ENCODE measurements around the gene TSPAN32.

Gene TSPAN32

DNA sequence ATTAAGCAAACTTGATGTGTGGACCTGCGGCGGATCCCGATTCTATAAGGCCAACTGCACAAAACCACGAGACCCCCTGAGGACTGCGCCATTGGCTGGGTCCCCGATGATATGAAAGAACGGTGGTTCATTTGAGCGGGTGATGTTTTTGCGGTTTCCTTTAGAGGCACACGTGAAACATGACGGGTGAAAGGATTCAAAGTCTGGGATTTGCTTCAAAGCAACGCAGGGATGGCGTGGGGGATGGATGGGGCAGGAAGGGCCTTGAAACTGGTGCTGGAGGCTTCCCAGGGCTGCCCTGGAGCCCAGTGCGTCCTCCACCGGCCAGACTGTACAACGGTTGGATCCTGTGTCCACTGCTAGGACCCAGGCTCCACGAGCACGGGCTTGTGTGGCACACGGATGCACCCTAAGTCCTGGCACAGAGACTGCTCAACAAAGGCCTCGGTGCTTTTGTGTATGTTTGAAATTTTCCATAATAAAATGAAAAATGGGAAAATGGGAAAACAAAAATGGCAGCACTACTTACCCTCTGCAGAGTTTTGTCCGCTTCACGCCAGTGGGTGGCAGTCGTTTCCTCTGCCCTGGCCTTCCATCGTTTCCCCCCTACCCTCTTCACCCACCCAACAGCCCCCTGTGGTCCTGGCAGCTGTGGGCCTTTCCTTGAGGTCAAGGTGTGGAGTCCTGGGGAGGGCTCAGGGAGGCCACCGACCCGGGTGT lies 35.1 kb upstream of the TSPAN32 start:
- DNase-seq: no peak

- no peak for DNase-seq
Observed at GRCh38 chr11:2267306-2267850, 34.4 kb upstream of the TSPAN32 start.

- DNase-seq: no peak
Observed at GRCh38 chr11:2267851-2268728, 33.7 kb upstream of the TSPAN32 start.

DNA sequence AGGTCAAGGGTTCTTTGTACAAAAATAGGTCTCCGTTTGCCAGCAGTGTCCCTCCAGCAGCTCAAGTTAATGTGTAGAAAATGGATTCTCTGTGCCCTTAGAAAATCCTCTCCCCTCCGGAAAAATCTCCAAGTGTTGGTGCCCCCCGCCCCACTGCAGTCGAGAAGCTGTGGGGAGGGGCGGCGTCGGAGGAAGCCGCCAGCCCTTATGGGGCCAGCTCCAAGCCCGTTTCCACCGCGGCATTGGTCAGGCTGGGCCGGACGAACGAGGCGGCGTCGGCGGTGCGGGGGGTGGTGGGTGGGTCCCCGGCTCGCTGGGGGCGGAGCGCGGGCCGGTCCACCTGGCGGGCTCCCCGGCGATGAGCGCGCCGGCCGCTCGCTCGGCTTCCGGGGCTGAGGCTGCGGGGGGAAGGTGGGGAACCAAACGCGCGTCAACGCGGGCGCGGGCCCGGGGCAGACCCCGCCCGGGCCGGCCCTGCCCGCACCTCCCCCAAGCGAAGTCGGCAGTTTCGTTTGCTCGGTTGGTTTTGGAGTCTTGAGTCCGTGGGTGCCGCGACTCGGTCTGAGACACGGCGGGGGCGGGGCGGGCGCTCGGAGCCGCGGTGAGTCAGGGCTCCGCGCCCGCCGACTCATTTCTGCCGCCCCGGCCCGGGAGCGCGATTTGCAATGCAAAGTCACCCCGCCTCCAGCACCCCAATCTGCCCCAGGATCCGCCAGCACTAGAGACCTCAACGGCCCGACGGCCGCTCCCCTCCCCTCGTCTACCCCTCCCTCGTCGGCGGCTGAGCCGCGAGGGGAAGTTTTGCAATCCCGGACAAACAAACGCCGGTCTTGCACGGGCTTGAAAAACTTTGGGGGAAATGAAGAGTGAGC lies 32.8 kb upstream of the TSPAN32 start:
- peak in 2 of 51 donors; percentile 14 to 51 for DNase-seq

DNA sequence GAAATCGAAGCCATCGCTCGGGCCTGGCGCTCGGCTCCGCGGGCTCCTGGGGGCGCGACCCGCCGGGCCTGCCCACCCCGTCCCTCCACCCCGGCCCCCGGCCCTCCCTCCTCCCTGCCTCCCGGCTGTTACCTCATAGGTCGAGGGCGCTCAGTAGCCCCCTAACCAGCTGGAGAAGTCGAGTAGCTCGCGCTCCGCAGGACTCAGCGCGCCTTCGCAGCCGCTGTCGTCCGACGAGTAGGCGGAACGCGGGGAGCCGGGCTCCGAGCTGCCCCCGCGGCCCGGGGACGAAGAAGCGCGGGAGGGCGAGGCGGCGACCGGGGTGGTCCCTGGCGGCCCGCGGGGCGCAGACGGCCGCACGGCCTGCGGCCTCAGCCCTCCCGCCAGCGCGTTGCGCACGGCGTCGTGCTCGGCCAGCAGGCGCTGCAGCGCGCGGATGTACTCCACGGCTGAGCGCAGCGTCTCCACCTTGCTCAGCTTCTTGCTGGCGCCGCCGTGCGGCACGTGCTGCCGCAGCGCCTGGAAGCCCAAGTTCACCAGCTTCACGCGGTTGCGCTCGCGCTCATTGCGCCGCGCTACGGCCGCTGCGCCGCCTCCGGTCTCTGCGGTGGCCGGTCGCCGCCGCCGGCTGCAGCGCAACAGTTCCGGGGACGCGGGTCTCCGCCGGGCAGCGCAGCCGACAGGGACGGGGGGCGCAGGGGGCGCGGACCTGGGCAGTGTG lies 32.1 kb upstream of the TSPAN32 start:
- DNase-seq: peak in 1 of 51 donors; percentile 24

DNA sequence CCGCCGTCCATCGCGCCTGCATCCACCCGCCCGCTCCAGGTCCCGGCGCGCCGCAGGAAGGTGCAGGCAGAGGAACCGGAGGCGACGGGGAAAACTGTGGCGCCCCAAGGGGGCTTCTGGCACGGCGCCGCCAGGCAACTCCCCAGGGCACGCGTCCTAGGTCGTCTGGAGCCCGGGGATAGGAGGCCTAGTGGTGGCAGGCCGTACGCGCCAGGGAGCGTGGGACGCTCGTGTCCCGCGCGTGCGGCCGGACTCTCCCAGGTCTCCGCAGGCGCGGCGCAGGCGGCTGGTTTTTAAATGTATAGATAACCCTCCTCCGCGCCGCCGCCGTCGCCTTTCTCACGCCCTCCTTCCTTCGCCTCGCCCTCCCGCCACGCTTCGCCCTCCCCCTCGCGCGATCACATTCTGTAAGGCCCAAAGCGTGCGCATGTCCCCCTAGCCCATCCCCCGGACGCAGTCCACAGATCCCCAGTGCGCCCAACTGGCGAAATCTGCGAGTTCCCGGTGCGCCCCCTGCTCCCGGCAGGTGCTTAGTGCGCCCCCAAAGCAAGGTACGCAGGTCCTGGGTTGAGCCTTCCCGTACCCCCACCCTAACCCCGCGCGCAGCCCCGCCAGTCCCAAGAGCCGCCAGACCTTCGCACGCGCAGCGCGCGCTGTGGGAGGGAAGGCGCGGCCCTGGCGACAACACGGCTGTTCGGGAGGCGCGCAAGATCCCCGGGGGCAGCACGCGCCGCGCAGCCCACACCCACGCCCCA lies 31.3 kb upstream of the TSPAN32 start, which contains the start of gene ASCL2:
TSS of gene ASCL2 (minus strand) at position 267 of the 755 bp plus-strand sequence. CDS start at position 11, 256 bp downstream.
- no peak for DNase-seq

- peak in 1 of 51 donors; percentile 18 for DNase-seq
Observed at GRCh38 chr11:2271077-2271326, 30.8 kb upstream of the TSPAN32 start.

- DNase-seq: no peak
Observed at GRCh38 chr11:2271327-2272227, 30.2 kb upstream of the TSPAN32 start.

- DNase-seq: no peak
Observed at GRCh38 chr11:2272228-2272945, 29.4 kb upstream of the TSPAN32 start.

- no peak for DNase-seq
Observed at GRCh38 chr11:2272946-2273280, 28.9 kb upstream of the TSPAN32 start.

DNA sequence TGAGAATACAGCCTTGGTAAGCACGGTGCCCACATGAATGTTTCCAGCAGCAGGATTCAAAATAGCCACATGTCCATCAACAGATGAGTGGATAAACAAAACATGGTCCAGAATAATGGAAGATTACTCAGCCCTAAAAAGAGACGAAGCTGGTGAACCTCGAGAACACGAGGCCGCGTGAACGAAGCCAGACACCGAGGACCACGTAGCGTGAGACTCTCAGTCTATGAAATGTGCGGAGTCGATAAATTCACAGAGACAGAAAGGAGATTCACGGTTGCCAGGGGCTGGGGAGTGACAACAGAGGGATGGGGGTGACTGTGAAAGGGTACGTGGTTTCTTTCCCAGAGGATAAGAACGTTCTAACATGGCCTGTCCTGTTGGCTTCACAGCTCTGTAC lies 28.5 kb upstream of the TSPAN32 start:
- no peak for DNase-seq

DNA sequence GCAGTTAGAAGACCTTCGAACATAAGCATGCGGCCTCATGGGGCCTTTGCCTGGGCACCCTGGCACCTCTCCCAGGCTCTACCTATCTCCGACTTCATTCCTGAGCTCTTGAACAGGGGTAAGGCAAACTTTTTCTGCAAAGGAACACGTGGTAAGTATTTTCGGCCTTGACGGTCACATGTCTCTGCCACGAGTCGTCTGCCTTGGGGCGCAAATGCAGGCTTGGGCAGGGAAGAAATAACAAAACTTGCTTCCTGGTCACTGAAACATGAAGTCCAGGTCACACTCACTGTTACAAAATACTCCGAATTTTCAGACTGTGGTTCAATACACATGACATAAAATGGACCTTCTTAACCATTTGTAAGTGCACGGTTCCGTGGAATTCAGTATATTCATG lies 28.0 kb upstream of the TSPAN32 start:
- DNase-seq: no peak

- DNase-seq: no peak
Observed at GRCh38 chr11:2275334-2276279, 26.2 kb upstream of the TSPAN32 start.

GRCh38 chr11:2276280-2277007 lies 25.4 kb upstream of the TSPAN32 start:
- no peak for DNase-seq

DNA sequence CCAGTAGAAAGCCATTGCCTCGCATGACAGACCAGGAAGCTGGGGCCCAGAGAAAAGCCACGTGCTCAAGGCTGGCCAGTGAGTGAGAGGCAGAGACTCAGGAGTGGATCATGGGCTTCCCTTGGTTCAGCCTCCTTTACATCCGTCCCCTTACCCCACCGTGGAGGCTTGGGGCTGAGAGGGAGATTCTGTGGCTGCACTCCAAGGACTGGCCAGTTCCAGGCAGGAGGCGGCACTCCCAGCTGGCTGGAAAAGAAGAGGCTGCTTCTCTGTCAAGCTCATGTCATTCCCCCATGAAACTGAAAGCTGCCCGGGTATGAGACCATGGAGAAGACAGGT lies 24.8 kb upstream of the TSPAN32 start:
- DNase-seq: no peak

GRCh38 chr11:2277933-2278523 lies 23.8 kb upstream of the TSPAN32 start:
- DNase-seq: no peak

All from hypothalamus (tissue), 51 donors.